RWPE2 (cell line): ENCODE measurements around the gene MRPL21.

Experiments
- ATAC-seq: fragments of 200-7000 bp; cut with Tn5 transposase; 3 replicates; pipeline ENCODE4 v1.9.1; 2021; ENCODE audit warnings: low read depth
- DNase-seq: peaks from one replicate; pipeline ENCODE4 v3.0.0-alpha.2; 2020; ENCODE audit warnings: low spot score
- H3K27ac ChIP-seq: fragments of 450-650 bp; 2 replicates; pipeline ENCODE4 v1.5.1; 2017; ENCODE audit warnings: mild to moderate bottlenecking; ENCODE audit not compliant: poor library complexity, severe bottlenecking
- H3K27me3 ChIP-seq: fragments of 250-450 bp; sonication (Bioruptor Pico); 2 replicates; pipeline ENCODE4 v1.5.1; 2021; ENCODE audit warnings: mild to moderate bottlenecking, moderate library complexity; ENCODE audit not compliant: insufficient read depth, poor library complexity, severe bottlenecking
- H3K36me3 ChIP-seq: fragments of 250-450 bp; sonication (Bioruptor Pico); 2 replicates; pipeline ENCODE4 v1.5.1; 2020; ENCODE audit warnings: low read depth, mild to moderate bottlenecking, moderate library complexity
- H3K4me1 ChIP-seq: fragments of 250-450 bp; sonication (Bioruptor Pico); 2 replicates; pipeline ENCODE4 v1.5.1; 2021; ENCODE audit warnings: mild to moderate bottlenecking, moderate library complexity; ENCODE audit not compliant: insufficient read depth, poor library complexity, severe bottlenecking
- H3K4me3 ChIP-seq: fragments of 250-450 bp; sonication (Bioruptor Pico); 2 replicates; pipeline ENCODE4 v1.5.1; 2021; ENCODE audit warnings: mild to moderate bottlenecking, moderate library complexity; ENCODE audit not compliant: severe bottlenecking
- H3K9me3 ChIP-seq: fragments of 250-450 bp; sonication (Bioruptor Pico); 2 replicates; pipeline ENCODE4 v1.5.1; 2021; ENCODE audit warnings: mild to moderate bottlenecking, moderate library complexity; ENCODE audit not compliant: severe bottlenecking
- CTCF ChIP-seq: fragments of 450-650 bp; IDR thresholded peaks from one replicate; pipeline ENCODE4 v1.5.1; 2017; ENCODE audit warnings: mild to moderate bottlenecking, moderate library complexity; ENCODE audit not compliant: poor library complexity, severe bottlenecking

MRPL21 gene

DNA sequence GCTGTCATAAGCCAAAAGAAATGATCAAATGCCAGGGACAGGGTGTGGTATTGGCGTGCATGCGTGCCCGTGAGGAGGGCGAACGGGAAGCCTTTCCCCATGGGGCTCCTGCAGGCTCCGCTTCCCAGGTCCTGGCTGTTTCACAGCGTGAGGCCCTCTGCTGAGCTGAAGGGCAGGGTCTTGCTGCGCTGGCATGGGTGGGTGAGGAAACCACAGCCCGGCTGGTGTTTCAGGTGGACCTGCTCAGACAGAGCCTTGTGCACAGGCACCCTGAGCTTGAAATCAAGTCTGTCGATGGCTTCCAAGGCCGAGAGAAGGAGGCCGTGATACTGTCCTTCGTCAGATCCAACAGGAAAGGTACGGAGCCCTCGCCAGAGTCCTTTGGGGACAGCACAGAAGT, 31.4 kb upstream of the MRPL21 start:
- Histone ChIP-seq H3K27me3 (no peaks in the 10 kb centered on the region), H3K27ac (no peak overlapping the region), H3K4me3 (no peak overlapping the region), H3K36me3 (peaks cover 16% of the 10 kb centered on the region), H3K9me3 (no peaks in the 10 kb centered on the region), H3K4me1 (no peaks in the 10 kb centered on the region)
- DNase-seq (peak; percentile 50), ATAC-seq (no peak)
- no peak for TF ChIP-seq CTCF

DNA sequence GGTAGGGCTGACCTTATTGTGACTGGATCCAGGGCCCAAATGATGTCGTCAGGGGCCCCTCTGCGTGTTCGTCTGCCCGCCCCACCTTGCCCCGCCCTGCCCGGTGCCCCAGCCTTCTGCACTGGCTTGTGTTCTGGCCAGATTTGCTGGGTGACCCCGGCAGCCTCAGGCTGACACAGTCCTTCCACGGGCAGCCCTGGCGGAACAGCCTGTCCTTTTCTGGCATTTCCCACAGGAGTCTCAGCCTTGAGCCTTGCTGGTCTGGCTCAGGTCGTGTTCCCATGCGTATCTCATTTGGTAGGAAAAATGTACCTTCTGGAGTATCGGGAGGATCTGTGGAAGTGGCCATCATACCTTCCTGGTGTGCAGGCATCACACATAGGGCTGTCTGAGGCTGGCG, 31.0 kb upstream of the MRPL21 start:
- peaks cover 16% of the 10 kb centered on the region for H3K36me3 ChIP-seq
- ATAC-seq (no peak), DNase-seq (peak; percentile 34)
- no peak overlapping the region for H3K4me3 ChIP-seq
- H3K9me3 ChIP-seq = no peaks in the 10 kb centered on the region
- H3K27ac ChIP-seq = no peak overlapping the region
- no peaks in the 10 kb centered on the region for H3K27me3 ChIP-seq
- TF ChIP-seq CTCF = no peak
- H3K4me1 ChIP-seq = no peaks in the 10 kb centered on the region

DNA sequence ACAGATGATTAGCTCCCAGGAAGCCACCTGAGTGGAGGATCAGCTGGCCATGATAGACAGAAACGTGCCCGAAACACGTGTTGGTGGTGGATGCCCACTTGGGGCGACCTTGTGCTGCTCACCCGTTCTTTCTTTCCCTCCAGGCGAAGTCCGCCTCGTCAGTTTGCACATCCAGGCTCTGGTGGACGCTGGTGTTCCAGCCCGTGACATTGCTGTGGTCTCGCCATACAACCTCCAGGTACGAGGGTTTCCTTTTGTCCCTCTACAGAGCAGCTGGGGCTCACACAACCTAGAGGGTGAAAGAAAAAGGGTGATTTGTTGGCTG, 30.7 kb upstream of the MRPL21 start:
- Histone ChIP-seq H3K4me3 (no peak overlapping the region), H3K9me3 (no peaks in the 10 kb centered on the region), H3K36me3 (peaks cover 19% of the 10 kb centered on the region), H3K27ac (no peak overlapping the region), H3K4me1 (no peaks in the 10 kb centered on the region), H3K27me3 (no peaks in the 10 kb centered on the region)
- DNase-seq (peak; percentile 41), ATAC-seq (no peak)
- TF ChIP-seq CTCF = no peak

DNA sequence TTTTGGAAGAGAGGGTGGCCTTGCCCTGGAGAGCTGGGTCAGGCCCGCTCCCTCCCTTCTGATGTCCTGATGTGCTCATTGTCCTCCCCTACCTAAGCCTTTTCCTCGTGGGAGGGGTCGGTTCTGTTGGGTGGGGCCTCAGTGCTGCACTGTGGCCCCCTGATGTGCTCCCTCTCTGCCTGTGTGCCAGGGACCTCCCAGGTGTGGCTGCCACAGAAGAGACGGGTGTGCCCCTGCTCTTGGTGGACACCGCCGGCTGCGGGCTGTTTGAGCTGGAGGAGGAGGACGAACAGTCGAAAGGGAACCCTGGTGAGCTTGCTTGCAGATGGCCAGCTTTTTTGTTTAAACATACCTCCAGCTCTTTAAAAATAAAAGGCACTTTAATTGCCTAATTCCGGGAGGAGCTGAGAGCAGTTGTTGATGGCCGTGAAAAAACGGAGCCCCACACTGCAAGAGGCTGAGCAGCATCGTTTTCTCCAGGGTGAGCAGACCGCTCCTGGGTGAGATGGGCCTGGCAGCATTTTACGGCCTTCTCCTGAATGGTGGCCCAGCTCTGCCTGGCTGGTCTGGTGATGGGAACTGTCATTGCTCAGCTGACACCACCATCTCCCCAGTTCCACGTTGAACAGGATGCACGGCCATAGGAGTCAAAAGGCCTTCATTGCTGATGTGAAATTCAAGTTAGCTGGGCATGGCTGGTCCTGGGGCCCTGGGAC, 30.1 kb upstream of the MRPL21 start:
- no peak for TF ChIP-seq CTCF
- DNase-seq (no peak), ATAC-seq (no peak)
- Histone ChIP-seq H3K27ac (no peak overlapping the region), H3K4me1 (no peaks in the 10 kb centered on the region), H3K4me3 (no peak overlapping the region), H3K36me3 (peaks cover 21% of the 10 kb centered on the region), H3K27me3 (no peaks in the 10 kb centered on the region), H3K9me3 (no peaks in the 10 kb centered on the region)

- Histone ChIP-seq H3K4me3 (no peak overlapping the region), H3K36me3 (peaks cover 22% of the 10 kb centered on the region), H3K9me3 (no peaks in the 10 kb centered on the region), H3K27me3 (no peaks in the 10 kb centered on the region), H3K4me1 (no peaks in the 10 kb centered on the region), H3K27ac (no peak overlapping the region)
- DNase-seq (peak; percentile 50), ATAC-seq (no peak)
- TF ChIP-seq CTCF = no peak
Measured at GRCh38 chr11:68932933-68933577, 29.4 kb upstream of the MRPL21 start.
